ENCODE data around the gene ZNF831. TPM values are rescaled to one million over a fixed set of nuclear protein-coding genes. Genes with fewer than 3 reads are reported as not detected.

The ZNF831 gene
- total RNA-seq, 1 experiment from 2014 or later: 0.15 TPM

DNA sequence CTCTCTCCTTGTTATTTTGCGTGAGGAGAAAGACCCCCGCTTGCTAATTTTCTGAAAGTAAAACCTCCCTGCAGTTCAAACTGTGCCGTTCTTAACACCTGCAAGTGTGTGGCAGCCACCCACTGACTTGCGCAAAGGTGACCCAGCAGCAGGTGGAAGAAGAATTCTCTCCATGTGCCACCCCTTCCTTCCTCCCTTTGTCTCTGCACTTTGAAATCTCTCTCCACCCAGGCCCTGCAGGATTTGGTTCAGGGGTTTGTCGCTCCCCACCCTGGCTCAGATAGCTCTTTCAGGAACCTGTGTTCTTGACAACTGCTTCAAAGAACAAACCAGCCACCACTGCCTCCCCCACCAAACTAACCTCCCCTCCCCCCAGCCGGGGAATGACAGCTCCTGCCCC is 41.4 kb downstream of the ZNF831 start:
- no peak overlapping the region for H3K9ac ChIP-seq (ENCODE audit: low read length)
- H3K9me3 ChIP-seq (ENCODE audit: control insufficient read depth in 1 of 2, insufficient read depth in 1 of 2, low read depth in 1 of 2, low read length in 2 of 2): no peaks in the 10 kb centered on the region
- ATAC-seq (no peak), DNase-seq (ENCODE audit: low read depth, low spot score) (no peak)
- TF ChIP-seq, protein P1, sequence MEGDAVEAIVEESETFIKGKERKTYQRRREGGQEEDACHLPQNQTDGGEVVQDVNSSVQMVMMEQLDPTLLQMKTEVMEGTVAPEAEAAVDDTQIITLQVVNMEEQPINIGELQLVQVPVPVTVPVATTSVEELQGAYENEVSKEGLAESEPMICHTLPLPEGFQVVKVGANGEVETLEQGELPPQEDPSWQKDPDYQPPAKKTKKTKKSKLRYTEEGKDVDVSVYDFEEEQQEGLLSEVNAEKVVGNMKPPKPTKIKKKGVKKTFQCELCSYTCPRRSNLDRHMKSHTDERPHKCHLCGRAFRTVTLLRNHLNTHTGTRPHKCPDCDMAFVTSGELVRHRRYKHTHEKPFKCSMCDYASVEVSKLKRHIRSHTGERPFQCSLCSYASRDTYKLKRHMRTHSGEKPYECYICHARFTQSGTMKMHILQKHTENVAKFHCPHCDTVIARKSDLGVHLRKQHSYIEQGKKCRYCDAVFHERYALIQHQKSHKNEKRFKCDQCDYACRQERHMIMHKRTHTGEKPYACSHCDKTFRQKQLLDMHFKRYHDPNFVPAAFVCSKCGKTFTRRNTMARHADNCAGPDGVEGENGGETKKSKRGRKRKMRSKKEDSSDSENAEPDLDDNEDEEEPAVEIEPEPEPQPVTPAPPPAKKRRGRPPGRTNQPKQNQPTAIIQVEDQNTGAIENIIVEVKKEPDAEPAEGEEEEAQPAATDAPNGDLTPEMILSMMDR (IDR thresholded peaks at IDR 0.05 in 2 of 3, conservative IDR thresholded peaks at IDR 0.05 in 1 of 3; ENCODE audit: borderline replicate concordance in 1 of 3, insufficient read depth in 1 of 3, low read depth in 2 of 3, low read length in 2 of 3): no peak
- no peaks in the 10 kb centered on the region for H3K36me3 ChIP-seq (ENCODE audit: control insufficient read depth in 1 of 2, insufficient read depth in 2 of 2, low read length in 2 of 2)
- no peaks in the 10 kb centered on the region for H4K20me1 ChIP-seq (ENCODE audit: insufficient read depth)
- no TSS peak for BruUV-seq (replicated peaks)
- RAD21 ChIA-PET (ENCODE audit: low non-redundant PET in 1 of 2, low total read pairs in 2 of 2, uncharacterized antibody in 2 of 2, unreplicated experiment in 2 of 2): no interaction called here
- no peak overlapping the region for H3K4me2 ChIP-seq (ENCODE audit: low read length)
- H3K27ac ChIP-seq (ENCODE audit: low read depth, low read length): no peak overlapping the region
- H3K4me3 ChIP-seq (replicated peaks in 1 of 2; ENCODE audit: low read depth in 1 of 2, low read length in 2 of 2): no peak overlapping the region
- H3K27me3 ChIP-seq (ENCODE audit: insufficient read depth, low read length): peaks cover 31% of the 10 kb centered on the region
- no peak overlapping the region for H2AFZ ChIP-seq (ENCODE audit: low read depth, low read length, poor library complexity, severe bottlenecking)
- no peaks in the 10 kb centered on the region for H3K9me2 ChIP-seq (ENCODE audit: insufficient read depth)
- intact Hi-C loops (cut with micrococcal nuclease): no loop called here
- CTCF ChIA-PET: no interaction called here
- no peaks in the 10 kb centered on the region for H3K79me2 ChIP-seq (ENCODE audit: insufficient read depth, low read length)
- POLR2A ChIA-PET: no interaction called here
- H3K4me1 ChIP-seq (ENCODE audit: control insufficient read depth in 1 of 2, insufficient read depth in 2 of 2, low read length in 2 of 2): no peaks in the 10 kb centered on the region

- DNase-seq (ENCODE audit: low read depth, low spot score): no peak
- no peaks in the 10 kb centered on the region for H3K9me2 ChIP-seq (ENCODE audit: insufficient read depth)
- no TSS peak for BruUV-seq (replicated peaks)
- H3K36me3 ChIP-seq (ENCODE audit: control insufficient read depth in 1 of 2, insufficient read depth in 2 of 2, low read length in 2 of 2): no peaks in the 10 kb centered on the region
- no peaks in the 10 kb centered on the region for H3K79me2 ChIP-seq (ENCODE audit: insufficient read depth, low read length)
- H3K9me3 ChIP-seq (ENCODE audit: control insufficient read depth in 1 of 2, insufficient read depth in 1 of 2, low read depth in 1 of 2, low read length in 2 of 2): no peaks in the 10 kb centered on the region
- H3K27me3 ChIP-seq (ENCODE audit: insufficient read depth, low read length): peaks cover 23% of the 10 kb centered on the region
- no peaks in the 10 kb centered on the region for H3K4me1 ChIP-seq (ENCODE audit: control insufficient read depth in 1 of 2, insufficient read depth in 2 of 2, low read length in 2 of 2)
- ChIA-PET CTCF (interaction anchor here (0.9 to 3.3 kb wide), 8 partner anchors 9 to 726 kb away, joined by 3 to 12 read pairs (median 4); no protein-coding TSS in a partner anchor), POLR2A (no interaction called here), RAD21 (ENCODE audit: low non-redundant PET in 1 of 2, low total read pairs in 2 of 2, uncharacterized antibody in 2 of 2, unreplicated experiment in 2 of 2) (no interaction called here)
- H3K27ac ChIP-seq (ENCODE audit: low read depth, low read length): no peak overlapping the region
- no peak overlapping the region for H3K4me2 ChIP-seq (ENCODE audit: low read length)
- TF ChIP-seq, protein P2, sequence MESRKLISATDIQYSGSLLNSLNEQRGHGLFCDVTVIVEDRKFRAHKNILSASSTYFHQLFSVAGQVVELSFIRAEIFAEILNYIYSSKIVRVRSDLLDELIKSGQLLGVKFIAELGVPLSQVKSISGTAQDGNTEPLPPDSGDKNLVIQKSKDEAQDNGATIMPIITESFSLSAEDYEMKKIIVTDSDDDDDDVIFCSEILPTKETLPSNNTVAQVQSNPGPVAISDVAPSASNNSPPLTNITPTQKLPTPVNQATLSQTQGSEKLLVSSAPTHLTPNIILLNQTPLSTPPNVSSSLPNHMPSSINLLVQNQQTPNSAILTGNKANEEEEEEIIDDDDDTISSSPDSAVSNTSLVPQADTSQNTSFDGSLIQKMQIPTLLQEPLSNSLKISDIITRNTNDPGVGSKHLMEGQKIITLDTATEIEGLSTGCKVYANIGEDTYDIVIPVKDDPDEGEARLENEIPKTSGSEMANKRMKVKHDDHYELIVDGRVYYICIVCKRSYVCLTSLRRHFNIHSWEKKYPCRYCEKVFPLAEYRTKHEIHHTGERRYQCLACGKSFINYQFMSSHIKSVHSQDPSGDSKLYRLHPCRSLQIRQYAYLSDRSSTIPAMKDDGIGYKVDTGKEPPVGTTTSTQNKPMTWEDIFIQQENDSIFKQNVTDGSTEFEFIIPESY (IDR thresholded peaks at IDR 0.05; ENCODE audit: extremely low read depth, insufficient replicate concordance, low read length): no peak
- TF ChIP-seq YY1 (IDR thresholded peaks at IDR 0.05; ENCODE audit: extremely low read depth, insufficient replicate concordance, low read depth, low read length) (no peak), ZFX (IDR thresholded peaks at IDR 0.05) (no peak)
- no peak for ATAC-seq
- H4K20me1 ChIP-seq (ENCODE audit: insufficient read depth): no peaks in the 10 kb centered on the region
- intact Hi-C loops (cut with micrococcal nuclease): no loop called here
- no peak overlapping the region for H2AFZ ChIP-seq (ENCODE audit: low read depth, low read length, poor library complexity, severe bottlenecking)
- H3K4me3 ChIP-seq (replicated peaks in 1 of 2; ENCODE audit: low read depth in 1 of 2, low read length in 2 of 2): no peak overlapping the region
- H3K9ac ChIP-seq (ENCODE audit: low read length): no peak overlapping the region
Measured at GRCh38 chr20:59207235-59207634, 43.6 kb downstream of the ZNF831 start.
